BE2C (cell line): Measurements from ENCODE around the gene CUL1.

Experiments
- DNase-seq: peaks from one replicate; pipeline ENCODE4 v3.0.0-alpha.2; 2020
- H3K27me3 ChIP-seq: fragments of 250-450 bp; sonication (Bioruptor Pico); 2 replicates; pipeline ENCODE4 v1.5.1; 2020; ENCODE audit warnings: mild to moderate bottlenecking
- H3K36me3 ChIP-seq: fragments of 250-450 bp; sonication (Bioruptor Pico); 2 replicates; pipeline ENCODE4 v1.5.1; 2020; ENCODE audit warnings: mild to moderate bottlenecking
- H3K4me1 ChIP-seq: fragments of 250-450 bp; sonication (Bioruptor Pico); 2 replicates; pipeline ENCODE4 v1.5.1; 2020
- H3K4me3 ChIP-seq: 2 replicates; pipeline ENCODE4 v1.5.1; 2011; ENCODE audit warnings: low read depth, low read length
- H3K9me3 ChIP-seq: fragments of 250-450 bp; sonication (Bioruptor Pico); 2 replicates; pipeline ENCODE4 v1.5.1; 2020
- CTCF ChIP-seq: IDR thresholded peaks from 2 replicates; pipeline ENCODE4 v1.5.1; 2012; ENCODE audit warnings: mild to moderate bottlenecking, low read depth, low read length

The CUL1 gene

DNA sequence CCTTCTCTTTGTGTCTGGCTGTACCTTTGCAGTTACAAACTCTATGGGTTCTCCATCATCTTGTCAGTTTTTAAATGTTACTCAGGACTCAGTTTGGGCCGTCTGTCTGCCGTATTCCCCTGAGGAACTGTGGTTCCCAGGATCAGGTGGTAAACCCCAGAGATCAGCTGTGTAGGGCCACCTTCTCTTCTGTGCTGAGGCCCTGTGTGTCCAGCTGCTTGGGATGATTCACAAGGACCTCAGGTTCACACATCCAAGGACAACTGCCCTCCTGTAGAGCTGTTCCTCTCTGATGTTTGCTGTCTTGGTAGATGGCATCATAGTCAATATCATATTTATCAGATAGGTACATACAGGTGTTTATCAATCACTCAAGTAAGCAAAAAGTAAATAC is 24.5 kb downstream of the CUL1 start:
- H3K4me3 ChIP-seq, result no peak overlapping the region
- TF ChIP-seq CTCF, result no peak
- H3K9me3 ChIP-seq, result no peaks in the 10 kb centered on the region
- no peak for DNase-seq
- H3K4me1 ChIP-seq, result no peaks in the 10 kb centered on the region
- no peaks in the 10 kb centered on the region for H3K36me3 ChIP-seq
- no peaks in the 10 kb centered on the region for H3K27me3 ChIP-seq

DNA sequence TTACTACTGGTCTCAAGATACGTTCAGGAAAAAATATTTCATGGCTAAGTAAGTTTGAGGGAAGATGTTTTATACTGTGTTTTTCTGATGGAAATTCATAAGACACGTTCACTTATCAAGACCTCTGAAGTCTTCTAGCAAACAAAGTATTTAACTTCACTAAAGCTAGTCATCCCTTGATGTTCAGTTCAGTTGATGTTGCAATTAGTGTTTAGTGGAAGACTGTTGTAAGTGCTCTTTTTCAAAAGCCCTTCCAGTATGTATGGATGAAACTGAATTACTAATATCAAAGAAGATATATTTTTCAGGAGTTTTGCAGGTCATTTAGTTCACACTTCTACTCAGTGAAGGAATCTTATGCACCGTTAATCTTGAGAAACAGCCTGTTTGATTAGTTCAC is 25.1 kb downstream of the CUL1 start:
- DNase-seq, result no peak
- no peaks in the 10 kb centered on the region for H3K4me1 ChIP-seq
- no peaks in the 10 kb centered on the region for H3K9me3 ChIP-seq
- TF ChIP-seq CTCF, result no peak
- no peak overlapping the region for H3K4me3 ChIP-seq
- no peaks in the 10 kb centered on the region for H3K36me3 ChIP-seq
- no peaks in the 10 kb centered on the region for H3K27me3 ChIP-seq

- TF ChIP-seq CTCF, result no peak
- no peak for DNase-seq
- H3K36me3 ChIP-seq, result peaks cover 9% of the 10 kb centered on the region; the same call in 1 of the 2 replicates
Observed at GRCh38 chr7:148726385-148726784, 27.7 kb downstream of the CUL1 start.

GRCh38 chr7:148727501-148728278 is 29.0 kb downstream of the CUL1 start:
- Histone ChIP-seq H3K4me1 (no peaks in the 10 kb centered on the region), H3K9me3 (no peaks in the 10 kb centered on the region), H3K4me3 (no peak overlapping the region), H3K36me3 (peaks cover 14% of the 10 kb centered on the region), H3K27me3 (no peaks in the 10 kb centered on the region)
- DNase-seq, result no peak
- TF ChIP-seq CTCF, result no peak

More at GRCh38 chr7:148726385-148726784, 27.7 kb downstream of the CUL1 start:
- Histone ChIP-seq H3K4me1 (no peaks in the 10 kb centered on the region), H3K4me3 (no peak overlapping the region), H3K27me3 (no peaks in the 10 kb centered on the region), H3K9me3 (no peaks in the 10 kb centered on the region)

DNA sequence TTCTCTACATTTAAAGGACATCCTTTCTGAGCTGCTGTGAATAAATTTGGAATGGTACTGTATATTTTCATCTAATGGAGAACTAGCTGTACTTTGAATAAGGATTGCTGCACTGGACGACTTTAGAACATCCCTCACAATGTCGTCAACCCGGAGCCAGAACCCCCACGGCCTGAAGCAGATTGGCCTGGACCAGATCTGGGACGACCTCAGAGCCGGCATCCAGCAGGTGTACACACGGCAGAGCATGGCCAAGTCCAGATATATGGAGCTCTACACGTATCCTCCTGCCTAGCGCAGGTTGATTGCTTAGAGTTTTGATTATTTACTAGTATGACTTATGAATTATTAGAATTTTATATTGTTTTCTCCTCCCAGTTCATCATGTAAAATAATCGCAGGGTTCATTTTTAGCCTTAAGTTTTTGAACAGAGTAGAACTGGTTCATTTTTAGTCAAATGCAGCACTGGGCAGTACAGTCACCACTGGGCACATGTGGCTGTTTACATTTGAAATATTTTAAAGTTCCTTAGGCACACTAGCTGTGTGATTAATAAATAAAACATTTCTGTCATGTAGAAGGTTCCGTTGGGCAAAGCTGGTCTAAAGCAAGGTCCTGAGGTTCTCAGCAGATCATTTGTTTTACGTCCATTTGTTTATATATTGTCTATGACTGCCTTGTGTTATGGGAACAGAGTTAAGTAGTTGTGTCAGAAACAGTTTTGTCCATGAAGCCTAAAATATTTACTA is 31.5 kb downstream of the CUL1 start:
- H3K27me3 ChIP-seq, result no peaks in the 10 kb centered on the region
- no peaks in the 10 kb centered on the region for H3K9me3 ChIP-seq
- peaks cover 19% of the 10 kb centered on the region for H3K36me3 ChIP-seq
- H3K4me1 ChIP-seq, result no peaks in the 10 kb centered on the region
- DNase-seq, result no peak
- H3K4me3 ChIP-seq, result no peak overlapping the region
- TF ChIP-seq CTCF, result no peak

DNA sequence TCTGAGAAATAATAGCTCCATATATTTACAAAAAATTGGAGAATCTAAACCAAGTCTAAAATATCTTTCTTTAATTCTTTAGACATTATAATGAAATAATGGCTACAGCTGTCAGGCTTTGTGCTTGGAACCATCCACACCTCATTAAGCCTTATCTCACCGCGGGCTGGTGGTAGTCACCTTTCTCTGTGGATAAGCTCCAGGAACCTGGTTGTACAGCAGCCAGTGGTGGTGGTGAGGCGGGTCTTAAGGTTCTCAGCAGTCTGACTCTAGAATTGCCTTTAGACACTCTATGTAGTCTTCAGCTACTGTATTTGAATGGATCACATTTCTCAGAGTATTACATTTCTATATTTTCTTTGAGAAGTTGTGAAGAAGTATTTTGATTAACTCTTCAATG is 34.2 kb downstream of the CUL1 start:
- no peaks in the 10 kb centered on the region for H3K27me3 ChIP-seq
- DNase-seq, result no peak
- H3K4me1 ChIP-seq, result no peaks in the 10 kb centered on the region
- H3K4me3 ChIP-seq, result no peak overlapping the region
- no peak for TF ChIP-seq CTCF
- peaks cover 20% of the 10 kb centered on the region for H3K36me3 ChIP-seq
- H3K9me3 ChIP-seq, result no peaks in the 10 kb centered on the region
